H9 (cell line): ENCODE results near the gene CARD6. TPM values are rescaled to one million over a fixed set of nuclear protein-coding genes. Genes with fewer than 3 reads are reported as not detected.

Source experiments
- DNase-seq: peaks from one replicate; pipeline ENCODE4 v3.0.0-alpha.2; 2017
- H2AFZ ChIP-seq: one replicate; pipeline ENCODE4 v1.6.1; 2013; ENCODE audit warnings: mild to moderate bottlenecking, low read length, control low read depth, moderate library complexity
- H2AK5ac ChIP-seq: 2 replicates; pipeline ENCODE4 v1.6.1; 2013; ENCODE audit warnings: low read length, control low read depth, mixed read lengths; ENCODE audit not compliant: insufficient read length
- H2BK120ac ChIP-seq: one replicate; pipeline ENCODE4 v1.6.1; 2013; ENCODE audit warnings: low read depth, mild to moderate bottlenecking, low read length, control low read depth, inconsistent platforms; ENCODE audit not compliant: poor library complexity, severe bottlenecking
- H2BK12ac ChIP-seq: 2 replicates; pipeline ENCODE4 v1.6.1; 2013; ENCODE audit warnings: low read length, control low read depth, mixed read lengths, low read depth; ENCODE audit not compliant: insufficient read length
- H2BK15ac ChIP-seq: 2 replicates; pipeline ENCODE4 v1.6.1; 2013; ENCODE audit warnings: low read depth, low read length, control low read depth
- H2BK20ac ChIP-seq: one replicate; pipeline ENCODE4 v1.6.1; 2013; ENCODE audit warnings: low read depth, mild to moderate bottlenecking, low read length, control low read depth, inconsistent platforms; ENCODE audit not compliant: poor library complexity, severe bottlenecking
- H2BK5ac ChIP-seq: 2 replicates; pipeline ENCODE4 v1.6.1; 2013; ENCODE audit warnings: low read length, control low read depth, mixed read lengths; ENCODE audit not compliant: insufficient read length
- H3K14ac ChIP-seq: 2 replicates; pipeline ENCODE4 v1.6.1; 2013; ENCODE audit warnings: low read length, control low read depth; ENCODE audit not compliant: insufficient read depth
- H3K18ac ChIP-seq: 2 replicates; pipeline ENCODE4 v1.6.1; 2013; ENCODE audit warnings: low read depth, mild to moderate bottlenecking, mixed read lengths, low read length, control low read depth; ENCODE audit not compliant: insufficient read length
- H3K23ac ChIP-seq: 2 replicates; pipeline ENCODE4 v1.6.1; 2013; ENCODE audit warnings: low read length, control low read depth, mixed read lengths, low read depth; ENCODE audit not compliant: insufficient read length
- H3K23me2 ChIP-seq: 2 replicates; pipeline ENCODE4 v1.6.1; 2013; ENCODE audit warnings: low read depth, mild to moderate bottlenecking, mixed read lengths, low read length, control low read depth; ENCODE audit not compliant: insufficient read length, poor library complexity, severe bottlenecking
- H3K27ac ChIP-seq: 2 replicates; pipeline ENCODE4 v1.5.1; 2013; ENCODE audit warnings: low read length, control low read depth, mixed read lengths, low read depth; ENCODE audit not compliant: insufficient read length
- H3K27me3 ChIP-seq: 2 replicates; pipeline ENCODE4 v1.6.1; 2013; ENCODE audit warnings: low read length, control low read depth, inconsistent platforms; ENCODE audit not compliant: insufficient read depth
- H3K4ac ChIP-seq: 2 replicates; pipeline ENCODE4 v1.6.1; 2013; ENCODE audit warnings: low read depth, mild to moderate bottlenecking, control low read depth, inconsistent platforms, low read length, moderate library complexity
- H3K4me1 ChIP-seq: 2 replicates; pipeline ENCODE4 v1.6.1; 2013; ENCODE audit warnings: low read length, control low read depth, inconsistent platforms; ENCODE audit not compliant: insufficient read depth
- H3K4me2 ChIP-seq: 2 replicates; pipeline ENCODE4 v1.6.1; 2013; ENCODE audit warnings: low read length, control low read depth, mixed read lengths; ENCODE audit not compliant: insufficient read length, insufficient read depth
- H3K56ac ChIP-seq: 2 replicates; pipeline ENCODE4 v1.6.1; 2013; ENCODE audit warnings: low read depth, mild to moderate bottlenecking, mixed read lengths, low read length, control low read depth; ENCODE audit not compliant: insufficient read length
- H3K79me1 ChIP-seq: 2 replicates; pipeline ENCODE4 v1.6.1; 2013; ENCODE audit warnings: low read depth, mild to moderate bottlenecking, moderate library complexity, low read length, control low read depth, inconsistent platforms; ENCODE audit not compliant: insufficient read depth, poor library complexity, severe bottlenecking
- H3K79me2 ChIP-seq: 2 replicates; pipeline ENCODE4 v1.6.1; 2013; ENCODE audit warnings: low read length, control low read depth, inconsistent platforms; ENCODE audit not compliant: insufficient read depth
- H3K9ac ChIP-seq: 2 replicates; pipeline ENCODE4 v1.6.1; 2013; ENCODE audit warnings: low read length, control low read depth, mixed read lengths; ENCODE audit not compliant: insufficient read length; ENCODE audit errors: extremely low read depth
- H3K9me3 ChIP-seq: one replicate; pipeline ENCODE4 v1.6.1; 2013; ENCODE audit warnings: low read depth, low read length, inconsistent platforms; ENCODE audit not compliant: control insufficient read depth
- H3T11ph ChIP-seq: one replicate; pipeline ENCODE4 v1.6.1; 2013; ENCODE audit warnings: mild to moderate bottlenecking, low read length, control low read depth, inconsistent platforms
- H4K20me1 ChIP-seq: one replicate; pipeline ENCODE4 v1.6.1; 2013; ENCODE audit not compliant: control insufficient read depth, insufficient read length, insufficient read depth
- H4K5ac ChIP-seq: 2 replicates; pipeline ENCODE4 v1.6.1; 2013; ENCODE audit warnings: low read depth, mild to moderate bottlenecking, mixed read lengths, low read length, control low read depth; ENCODE audit not compliant: insufficient read length
- H4K8ac ChIP-seq: replicated peaks from 2 replicates; pipeline ENCODE4 v1.6.1; 2013; ENCODE audit warnings: low read length, control low read depth, mixed read lengths, low read depth; ENCODE audit not compliant: insufficient read length
- H4K91ac ChIP-seq: 2 replicates; pipeline ENCODE4 v1.6.1; 2013; ENCODE audit warnings: low read depth, mild to moderate bottlenecking, moderate library complexity, mixed read lengths, low read length, control low read depth; ENCODE audit not compliant: insufficient read length
- H3K27ac Mint-ChIP-seq, 3 experiments: 2 replicates in 2 of 3; 3 replicates in 1 of 3; pipeline ENCODE4 v1.8.0; 2020 to 2021; ENCODE audit warnings: mixed read lengths in 3 of 3, mild to moderate bottlenecking in 1 of 3, moderate library complexity in 1 of 3
- H3K27me3 Mint-ChIP-seq: 2 replicates; pipeline ENCODE4 v1.8.0; 2021; ENCODE audit warnings: low read depth, mild to moderate bottlenecking, moderate library complexity, mixed read lengths
- H3K36me3 Mint-ChIP-seq, 3 experiments: 2 replicates in 2 of 3; 3 replicates in 1 of 3; pipeline ENCODE4 v1.8.0; 2020 to 2021; ENCODE audit warnings: low read depth in 3 of 3, mixed read lengths in 3 of 3; ENCODE audit not compliant: insufficient read depth in 1 of 3
- H3K4me1 Mint-ChIP-seq, 2 experiments: 2 replicates each; pipeline ENCODE4 v1.8.0; 2020; ENCODE audit warnings: mixed read lengths in 2 of 2
- H3K4me3 Mint-ChIP-seq, 2 experiments: 2 replicates in 1 of 2; 3 replicates in 1 of 2; pipeline ENCODE4 v1.8.0; 2020 to 2021; ENCODE audit warnings: mild to moderate bottlenecking in 2 of 2, mixed read lengths in 2 of 2, moderate library complexity in 1 of 2
- H3K9me3 Mint-ChIP-seq, 2 experiments: 2 replicates in 1 of 2; 3 replicates in 1 of 2; pipeline ENCODE4 v1.8.0; 2020; ENCODE audit warnings: mild to moderate bottlenecking in 2 of 2, mixed read lengths in 2 of 2, moderate library complexity in 1 of 2
- CTCF ChIP-seq: fragments of 200-600 bp; sonication (generic); conservative IDR thresholded peaks from 3 replicates; pipeline ENCODE4 v1.8.0; 2021; ENCODE audit warnings: antibody characterized with exemption, mild to moderate bottlenecking
- WGBS: extraction: QIAGEN DNeasy Blood & Tissue Kit; methylation state at CpG from one replicate; pipeline ENCODE4 v1.1.7; 2013; ENCODE audit warnings: missing lambda C conversion rate, low lambda C conversion rate, mixed read lengths; ENCODE audit not compliant: insufficient read length; ENCODE audit errors: extremely low coverage; 5-methylcytosine and 5-hydroxymethylcytosine counted together
- total RNA-seq: library from RNA; stranded (reverse); gene quantifications from 2 replicates; pipeline ENCODE4 v1.2.1, GENCODE V29; 2021

Gene CARD6
- total RNA-seq, 1 experiment from 2014 or later: 0.35 TPM

GRCh38 chr5:40904205-40904993, 63.2 kb downstream of the CARD6 start:
- H2BK15ac ChIP-seq: no peak overlapping the region
- no peak overlapping the region for H3K4ac ChIP-seq
- no peaks in the 10 kb centered on the region for H3K23me2 ChIP-seq
- no peaks in the 10 kb centered on the region for H4K20me1 ChIP-seq
- no peaks in the 10 kb centered on the region; a peak in 1 of 7 replicates for H3K36me3 Mint-ChIP-seq
- H3K9ac ChIP-seq: no peak overlapping the region
- H2BK120ac ChIP-seq: no peak overlapping the region
- H3K4me1 Mint-ChIP-seq: peaks cover 8 to 13% of the 10 kb centered on the region in 2 experiments
- no peak overlapping the region for H3K56ac ChIP-seq
- H2AFZ ChIP-seq: no peak overlapping the region
- H2BK5ac ChIP-seq: no peak overlapping the region
- H3K4me2 ChIP-seq: no peak overlapping the region
- H3K9me3 Mint-ChIP-seq: peaks cover 2 to 3% of the 10 kb centered on the region in 2 experiments; a peak in 4 of 5 replicates
- H3K4me1 ChIP-seq: no peaks in the 10 kb centered on the region
- no peak overlapping the region for H3K18ac ChIP-seq
- H3K27me3 Mint-ChIP-seq: no peaks in the 10 kb centered on the region; the same call in 1 of the 2 replicates
- H4K5ac ChIP-seq: no peak overlapping the region
- H3K14ac ChIP-seq: no peak overlapping the region
- no CpG with 5 or more reads among the region's 7 CpGs for WGBS
- H4K91ac ChIP-seq: no peak overlapping the region
- no peak overlapping the region for H3K23ac ChIP-seq
- H3K79me2 ChIP-seq: no peaks in the 10 kb centered on the region
- H3K79me1 ChIP-seq: no peaks in the 10 kb centered on the region
- H3K27me3 ChIP-seq: no peaks in the 10 kb centered on the region
- no peak overlapping the region for H4K8ac ChIP-seq
- peak; percentile 98 for TF ChIP-seq CTCF
- no peak overlapping the region for H2BK12ac ChIP-seq
- H2AK5ac ChIP-seq: no peak overlapping the region
- no peak overlapping the region; a peak in 1 of 5 replicates for H3K4me3 Mint-ChIP-seq
- H2BK20ac ChIP-seq: no peak overlapping the region
- H3K27ac ChIP-seq: no peak overlapping the region
- H3K9me3 ChIP-seq: no peaks in the 10 kb centered on the region
- no peak overlapping the region for H3K27ac Mint-ChIP-seq
- no peak overlapping the region for H3T11ph ChIP-seq
- peak; percentile 77 for DNase-seq
